Activated B cell treated with CpG ODN at 0.5 μM for 24 hours (primary cell): ENCODE data around the gene SPATS2L. TPM values are rescaled to one million over a fixed set of nuclear protein-coding genes. Genes with fewer than 3 reads are reported as not detected.

ENCODE experiments used
- ATAC-seq: fragments of 200-7000 bp; cut with Tn5 transposase; one replicate; pipeline ENCODE4 v1.10.0; 2021; ENCODE audit warnings: low read depth, mild to moderate bottlenecking, moderate library complexity
- CTCF ChIA-PET: fragments of 350-600 bp; sonication (Branson Sonifier 250); formaldehyde crosslinking; loops from one replicate; lab custom pipeline; 2021; ENCODE audit warnings: antibody characterized with exemption; lab: Charles Lee
- POLR2A ChIA-PET: fragments of 350-600 bp; sonication (Branson Sonifier 250); formaldehyde crosslinking; loops from one replicate; lab custom pipeline; 2021; ENCODE audit warnings: antibody characterized with exemption; lab: Charles Lee
- DNase-seq: peaks from one replicate; pipeline ENCODE4 v3.0.0; 2022
- H3K27ac Mint-ChIP-seq: one replicate; pipeline ENCODE4 v1.8.0; 2020; ENCODE audit warnings: mixed read lengths
- H3K27me3 Mint-ChIP-seq: one replicate; pipeline ENCODE4 v1.8.0; 2021; ENCODE audit warnings: mixed read lengths
- H3K36me3 Mint-ChIP-seq: one replicate; pipeline ENCODE4 v1.8.0; 2021; ENCODE audit warnings: low read depth, mixed read lengths
- H3K4me1 Mint-ChIP-seq: one replicate; pipeline ENCODE4 v1.8.0; 2021; ENCODE audit warnings: mixed read lengths
- H3K4me3 Mint-ChIP-seq: one replicate; pipeline ENCODE4 v1.8.0; 2020; ENCODE audit warnings: mild to moderate bottlenecking, mixed read lengths
- H3K9me3 Mint-ChIP-seq: one replicate; pipeline ENCODE4 v1.8.0; 2020; ENCODE audit warnings: mixed read lengths
- CTCF ChIP-seq: fragments of 200-600 bp; IDR thresholded peaks from one replicate; pipeline ENCODE4 v1.8.0; 2022; ENCODE audit warnings: antibody characterized with exemption, mild to moderate bottlenecking
- intact Hi-C: fragments of 100-400 bp; cut with micrococcal nuclease; formaldehyde crosslinking; loops from one replicate; pipeline ENCODE4 v1.15.1; 2024
- total RNA-seq: library from RNA; stranded (reverse); gene quantifications from 2 replicates; pipeline ENCODE4 v1.2.3, GENCODE V29; 2022

Gene SPATS2L
- total RNA-seq, 1 donor from 2014 or later, result 0.64 TPM

GRCh38 chr2:200523158-200523557, 216.7 kb downstream of the SPATS2L start:
- CTCF ChIA-PET, result no interaction called here
- Mint-ChIP-seq H3K36me3 (peaks cover 2% of the 10 kb centered on the region), H3K4me1 (peaks cover 14% of the 10 kb centered on the region), H3K27ac (no peak overlapping the region), H3K9me3 (peaks cover under 1% of the 10 kb centered on the region), H3K4me3 (no peak overlapping the region), H3K27me3 (peaks cover 5% of the 10 kb centered on the region)
- ATAC-seq (no peak), DNase-seq (no peak)
- POLR2A ChIA-PET, result no interaction called here
- no peak for TF ChIP-seq CTCF
- intact Hi-C loops, result loop anchor here (10.0 kb wide), 1 partner anchor 1122 kb away; the partner anchor contains the start of gene TMEM237

GRCh38 chr2:200523604-200524003, 217.1 kb downstream of the SPATS2L start:
- DNase-seq (no peak), ATAC-seq (no peak)
- TF ChIP-seq CTCF, result no peak
- H3K4me3 Mint-ChIP-seq, result no peak overlapping the region
- H3K27me3 Mint-ChIP-seq, result peaks cover 5% of the 10 kb centered on the region
- H3K36me3 Mint-ChIP-seq, result peaks cover 2% of the 10 kb centered on the region
- H3K27ac Mint-ChIP-seq, result no peak overlapping the region
- ChIA-PET CTCF (no interaction called here), POLR2A (interaction anchor here (1.4 kb wide), 1 partner anchor 16 kb away, joined by 4 read pairs; no protein-coding TSS in a partner anchor)
- no peaks in the 10 kb centered on the region for H3K9me3 Mint-ChIP-seq
- H3K4me1 Mint-ChIP-seq, result peaks cover 14% of the 10 kb centered on the region
- intact Hi-C loops, result loop anchor here (10.0 kb wide), 1 partner anchor 1121 kb away; the partner anchor contains the start of gene TMEM237

- peak overlapping the region; percentile 95 for H3K4me3 Mint-ChIP-seq
- ATAC-seq, result no peak
- peaks cover 14% of the 10 kb centered on the region for H3K4me1 Mint-ChIP-seq
- H3K9me3 Mint-ChIP-seq, result no peaks in the 10 kb centered on the region
- DNase-seq, result no peak
- CTCF ChIA-PET, result interaction anchor here (0.7 to 2.9 kb wide), 2 partner anchors 15 to 17 kb away, joined by 3 to 14 read pairs; partner anchors contain the start of gene KCTD18
- no peak overlapping the region for H3K27ac Mint-ChIP-seq
- no peak for TF ChIP-seq CTCF
- H3K27me3 Mint-ChIP-seq, result peaks cover 5% of the 10 kb centered on the region
- intact Hi-C loops, result loop anchor here (5.0 to 10.0 kb wide), 5 partner anchors 337 to 1742 kb away; partner anchors contain the start of genes CLK1, FZD7, NOP58 and STRADB
- POLR2A ChIA-PET, result interaction anchor here (0.5 to 3.0 kb wide), 7 partner anchors 13 to 926 kb away, joined by 3 to 21 read pairs (median 4); partner anchors contain the start of genes KCTD18 and TRAK2
- H3K36me3 Mint-ChIP-seq, result peaks cover 2% of the 10 kb centered on the region
These were observed 218.6 kb downstream of the SPATS2L start for GRCh38 chr2:200525066-200525465.

GRCh38 chr2:200525551-200525881, 219.0 kb downstream of the SPATS2L start:
- no peak for TF ChIP-seq CTCF
- Mint-ChIP-seq H3K36me3 (peaks cover 2% of the 10 kb centered on the region), H3K4me3 (peak overlapping the region; percentile 95), H3K9me3 (no peaks in the 10 kb centered on the region), H3K27ac (peak overlapping the region; percentile 80), H3K27me3 (peaks cover 5% of the 10 kb centered on the region), H3K4me1 (peaks cover 14% of the 10 kb centered on the region)
- ATAC-seq (no peak), DNase-seq (no peak)
- CTCF ChIA-PET, result interaction anchor here (0.7 to 2.9 kb wide), 2 partner anchors 15 to 18 kb away, joined by 3 to 14 read pairs; partner anchors contain the start of gene KCTD18
- POLR2A ChIA-PET, result interaction anchor here (0.5 to 3.0 kb wide), 5 partner anchors 13 to 925 kb away, joined by 3 to 21 read pairs (median 3); partner anchors contain the start of genes KCTD18 and TRAK2
- intact Hi-C loops, result loop anchor here (5.0 to 10.0 kb wide), 5 partner anchors 337 to 1742 kb away; partner anchors contain the start of genes CLK1, FZD7, NOP58 and STRADB
